ENCODE data around the gene TENM4.

The TENM4 gene

DNA sequence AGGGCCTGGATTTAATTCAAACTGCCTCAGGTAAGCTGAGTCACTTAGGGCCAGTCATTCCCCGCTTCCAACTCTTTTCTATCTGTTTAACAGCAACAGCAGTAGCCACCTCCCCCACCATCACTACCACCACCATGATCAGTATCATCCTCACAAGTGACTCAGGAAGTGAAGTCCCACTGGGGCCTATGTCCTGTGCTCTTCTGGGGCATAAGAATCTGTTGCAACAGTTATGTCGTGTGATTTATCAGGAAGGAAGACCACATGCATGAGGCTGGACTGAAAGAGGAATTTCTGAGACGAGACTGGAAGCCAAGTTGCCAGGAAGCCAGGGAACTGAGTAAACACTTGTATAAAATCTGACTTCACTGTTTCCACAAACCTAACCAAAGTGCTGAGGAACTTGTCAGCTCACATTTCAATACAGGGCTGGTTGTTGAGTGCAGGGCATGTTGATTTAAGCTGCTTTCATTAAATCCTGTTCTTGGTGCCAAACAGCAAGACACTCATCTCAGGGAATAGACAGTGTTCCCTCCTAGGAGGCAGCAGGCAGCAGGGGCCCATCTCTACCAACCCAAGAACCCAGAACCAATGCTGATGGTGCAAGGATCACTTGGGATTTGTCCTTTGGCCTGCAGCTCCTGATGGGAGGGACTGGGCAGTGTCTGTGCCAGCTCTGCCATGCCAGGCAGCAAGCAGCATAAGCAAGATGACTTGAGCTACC is 639.5 kb downstream of the TENM4 start:
- no peaks in the 10 kb centered on the region for H3K36me3 Mint-ChIP-seq (ENCODE audit: low read depth)
- H3K27me3 Mint-ChIP-seq, result no peaks in the 10 kb centered on the region
- no peaks in the 10 kb centered on the region for H3K9me3 Mint-ChIP-seq
- H3K4me1 Mint-ChIP-seq (ENCODE audit: low read depth), result peaks cover 65% of the 10 kb centered on the region
- intact Hi-C loops (cut with micrococcal nuclease), result no loop called here
- no peak overlapping the region for H3K4me3 Mint-ChIP-seq
- peak overlapping the region; percentile 77 for H3K27ac Mint-ChIP-seq

DNA sequence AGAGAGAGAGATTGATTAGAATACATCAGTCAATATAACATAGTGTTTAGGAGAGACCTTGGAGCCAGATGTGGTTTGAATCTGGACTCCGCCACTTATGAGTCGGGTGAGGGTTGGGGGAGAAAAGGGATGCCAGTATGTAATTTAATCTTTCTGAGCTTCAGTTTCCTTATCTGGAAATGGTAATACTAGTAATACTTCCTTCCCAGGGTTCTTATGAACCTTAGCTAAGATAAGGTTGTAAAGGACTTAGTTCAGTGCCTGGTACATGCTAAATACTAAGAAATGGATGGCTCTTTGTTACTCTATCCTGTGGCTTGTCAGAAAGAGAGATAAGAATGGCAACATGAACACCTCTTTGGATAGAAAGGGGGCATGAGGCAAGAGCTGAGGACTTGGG is 640.1 kb downstream of the TENM4 start:
- Mint-ChIP-seq H3K4me3 (no peak overlapping the region), H3K4me1 (ENCODE audit: low read depth) (peaks cover 66% of the 10 kb centered on the region)

DNA sequence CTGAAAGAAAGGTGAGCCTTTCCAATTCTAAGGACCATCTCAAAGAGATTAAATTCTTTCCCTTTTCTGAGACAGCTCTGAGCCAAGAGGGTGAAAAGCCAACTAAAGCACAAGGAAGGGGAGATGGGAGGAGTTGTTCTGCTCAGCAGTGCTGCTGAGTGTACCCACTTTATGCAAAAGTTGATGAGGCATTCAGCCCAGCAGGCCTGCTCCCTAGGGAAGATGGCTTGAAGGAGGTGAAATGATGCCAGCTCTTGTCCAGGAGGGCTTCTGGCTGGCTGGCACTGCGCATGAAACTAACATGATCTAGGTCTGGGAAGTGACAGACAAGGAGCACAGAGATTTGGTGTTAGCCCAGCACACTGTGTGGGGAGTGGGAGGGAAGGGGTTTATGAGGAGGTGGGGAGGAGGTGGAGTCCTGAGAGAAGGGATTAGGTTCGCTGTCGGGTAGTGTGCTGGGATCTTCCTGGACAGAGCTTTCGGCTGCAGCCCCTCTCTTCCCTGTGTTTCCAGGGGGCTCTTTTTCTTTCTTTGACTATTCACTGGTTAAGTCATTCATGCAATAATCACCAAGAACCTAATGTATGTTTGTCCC is 640.6 kb downstream of the TENM4 start:
- Mint-ChIP-seq H3K4me3 (no peak overlapping the region), H3K4me1 (ENCODE audit: low read depth) (peaks cover 67% of the 10 kb centered on the region), H3K36me3 (ENCODE audit: low read depth) (no peaks in the 10 kb centered on the region), H3K27ac (peak overlapping the region; percentile 77), H3K27me3 (no peaks in the 10 kb centered on the region), H3K9me3 (no peaks in the 10 kb centered on the region)
- intact Hi-C loops (cut with micrococcal nuclease), result no loop called here

More for the DNA sequence above, 640.1 kb downstream of the TENM4 start:
- no peaks in the 10 kb centered on the region for H3K9me3 Mint-ChIP-seq
- peak overlapping the region; percentile 77 for H3K27ac Mint-ChIP-seq
- H3K36me3 Mint-ChIP-seq (ENCODE audit: low read depth), result no peaks in the 10 kb centered on the region
- intact Hi-C loops (cut with micrococcal nuclease), result no loop called here
- no peaks in the 10 kb centered on the region for H3K27me3 Mint-ChIP-seq

DNA sequence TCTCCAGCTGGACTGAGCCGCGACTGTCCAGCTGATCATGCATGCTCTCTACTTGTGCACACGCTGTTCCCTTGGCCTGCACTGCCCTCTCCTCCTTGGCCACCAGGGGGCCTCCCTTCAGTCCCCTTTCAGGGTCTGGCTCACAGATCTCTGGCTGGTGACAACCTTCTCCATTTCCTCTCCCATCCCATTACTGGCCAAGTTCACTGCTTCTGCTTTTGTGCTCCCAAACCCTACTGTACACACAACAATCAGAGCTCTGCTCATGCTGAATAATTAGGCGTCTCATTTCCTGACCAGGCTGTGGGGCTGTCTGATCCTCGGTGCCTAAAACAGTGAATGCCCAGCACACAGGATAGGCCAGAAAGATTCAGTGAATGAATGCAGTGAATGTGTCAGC is 642.2 kb downstream of the TENM4 start:
- Mint-ChIP-seq H3K36me3 (ENCODE audit: low read depth) (no peaks in the 10 kb centered on the region), H3K4me1 (ENCODE audit: low read depth) (peaks cover 60% of the 10 kb centered on the region), H3K27me3 (peaks cover 2% of the 10 kb centered on the region), H3K9me3 (no peaks in the 10 kb centered on the region), H3K4me3 (no peak overlapping the region), H3K27ac (peak overlapping the region; percentile 80)
- intact Hi-C loops (cut with micrococcal nuclease), result loop anchor here (1.0 to 2.0 kb wide), 2 partner anchors 163 to 278 kb away; no protein-coding TSS in a partner anchor

DNA sequence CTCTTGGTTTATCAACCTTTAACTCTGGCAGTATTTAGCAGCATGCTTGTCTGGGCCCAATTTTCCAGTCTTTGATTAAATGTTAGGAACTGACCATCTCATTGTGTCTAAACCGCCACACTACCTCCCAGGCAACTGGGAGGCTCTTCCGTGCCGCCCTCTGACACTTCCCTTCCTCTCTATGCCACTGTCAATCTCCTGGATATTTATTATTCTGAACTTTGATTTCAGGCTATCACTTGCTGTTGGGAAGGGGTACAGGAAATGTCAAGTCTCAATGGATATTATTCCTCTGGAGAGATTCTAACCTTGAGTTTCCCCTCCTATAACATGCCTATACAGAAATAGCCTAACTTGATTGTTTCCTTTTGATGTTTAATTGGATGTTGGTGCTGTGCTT is 643.3 kb downstream of the TENM4 start:
- Mint-ChIP-seq H3K9me3 (no peaks in the 10 kb centered on the region), H3K4me3 (no peak overlapping the region), H3K27me3 (peaks cover 2% of the 10 kb centered on the region), H3K36me3 (ENCODE audit: low read depth) (no peaks in the 10 kb centered on the region), H3K27ac (no peak overlapping the region), H3K4me1 (ENCODE audit: low read depth) (peaks cover 57% of the 10 kb centered on the region)
- intact Hi-C loops (cut with micrococcal nuclease), result no loop called here

DNA sequence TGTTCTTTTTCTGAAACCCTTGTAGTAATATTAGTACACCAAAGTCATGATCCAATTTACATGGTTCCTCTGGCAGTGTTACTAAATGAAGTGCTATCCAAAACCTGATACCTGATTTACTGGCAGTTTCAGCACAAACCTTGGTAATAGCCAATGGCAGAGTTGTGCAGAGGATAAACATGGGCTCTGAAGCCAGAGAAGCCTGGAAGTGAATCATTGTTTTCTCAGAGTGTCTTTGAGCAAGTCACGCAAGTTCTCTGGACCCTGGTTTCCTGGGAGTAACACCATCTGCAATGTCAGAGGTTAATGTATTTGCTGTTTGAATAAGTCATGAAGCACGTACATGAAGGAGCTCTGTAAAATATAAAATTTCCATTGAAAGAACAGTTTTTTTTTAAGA is 643.9 kb downstream of the TENM4 start:
- H3K27ac Mint-ChIP-seq, result no peak overlapping the region
- H3K9me3 Mint-ChIP-seq, result no peaks in the 10 kb centered on the region
- intact Hi-C loops (cut with micrococcal nuclease), result no loop called here
- H3K4me3 Mint-ChIP-seq, result no peak overlapping the region
- H3K36me3 Mint-ChIP-seq (ENCODE audit: low read depth), result no peaks in the 10 kb centered on the region
- H3K27me3 Mint-ChIP-seq, result peaks cover 6% of the 10 kb centered on the region
- H3K4me1 Mint-ChIP-seq (ENCODE audit: low read depth), result peaks cover 53% of the 10 kb centered on the region

DNA sequence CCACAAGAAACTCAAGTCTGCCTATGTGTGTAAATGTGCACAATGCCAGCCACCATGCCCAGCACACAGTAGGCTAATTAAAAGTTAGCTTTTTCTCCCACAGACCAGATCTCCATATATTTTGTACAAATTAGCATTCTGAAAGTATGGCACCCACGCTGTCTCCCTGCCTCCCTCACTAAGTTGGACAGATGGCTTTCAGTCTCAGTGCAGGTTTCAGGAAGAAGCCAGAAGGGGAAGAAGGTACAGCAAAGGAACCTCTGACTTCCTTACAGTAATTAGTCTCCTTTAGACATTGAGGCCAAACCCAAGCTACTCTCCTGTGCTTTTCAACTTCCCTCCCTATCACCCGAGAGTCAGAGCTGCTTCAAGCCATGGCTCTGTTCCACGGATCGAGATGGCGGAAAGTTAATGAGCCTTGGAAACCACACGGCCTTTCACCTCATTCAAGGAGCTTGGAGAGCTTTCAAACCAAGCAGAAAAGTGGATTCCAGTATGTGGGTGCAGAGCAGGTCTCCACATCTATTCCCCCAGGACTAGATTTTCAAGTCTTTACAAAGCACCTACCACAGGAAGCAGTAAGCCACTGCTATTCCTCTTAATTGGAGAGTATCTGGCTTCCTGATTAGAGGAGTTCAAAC is 645.1 kb downstream of the TENM4 start:
- Mint-ChIP-seq H3K36me3 (ENCODE audit: low read depth) (no peaks in the 10 kb centered on the region), H3K4me1 (ENCODE audit: low read depth) (peaks cover 42% of the 10 kb centered on the region), H3K9me3 (no peaks in the 10 kb centered on the region), H3K27me3 (peaks cover 8% of the 10 kb centered on the region), H3K27ac (no peak overlapping the region), H3K4me3 (no peak overlapping the region)
- intact Hi-C loops (cut with micrococcal nuclease), result no loop called here

DNA sequence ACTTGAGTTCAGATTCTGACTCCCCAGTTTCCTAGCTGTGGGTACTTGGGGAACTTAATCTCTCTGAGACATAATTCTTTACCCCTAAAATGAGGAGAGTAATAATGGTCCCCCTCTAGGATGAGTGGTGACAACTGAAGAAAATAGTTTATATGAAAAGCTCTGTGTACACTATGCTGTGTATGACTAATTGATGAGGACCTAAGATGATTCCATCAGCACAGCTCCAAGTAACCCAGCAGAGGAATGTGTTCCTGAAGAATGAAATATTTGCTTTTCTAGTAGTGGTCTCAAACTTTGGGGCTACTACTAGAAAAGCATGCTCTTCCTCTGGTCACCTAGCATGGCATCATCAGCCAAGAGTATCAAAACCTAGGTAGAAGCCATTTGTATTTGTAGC is 648.9 kb downstream of the TENM4 start:
- H3K4me1 Mint-ChIP-seq (ENCODE audit: low read depth), result peaks cover 15% of the 10 kb centered on the region
- H3K27ac Mint-ChIP-seq, result no peak overlapping the region
- H3K36me3 Mint-ChIP-seq (ENCODE audit: low read depth), result no peaks in the 10 kb centered on the region
- H3K4me3 Mint-ChIP-seq, result no peak overlapping the region
- H3K27me3 Mint-ChIP-seq, result peaks cover 10% of the 10 kb centered on the region
- intact Hi-C loops (cut with micrococcal nuclease), result no loop called here
- H3K9me3 Mint-ChIP-seq, result no peaks in the 10 kb centered on the region

DNA sequence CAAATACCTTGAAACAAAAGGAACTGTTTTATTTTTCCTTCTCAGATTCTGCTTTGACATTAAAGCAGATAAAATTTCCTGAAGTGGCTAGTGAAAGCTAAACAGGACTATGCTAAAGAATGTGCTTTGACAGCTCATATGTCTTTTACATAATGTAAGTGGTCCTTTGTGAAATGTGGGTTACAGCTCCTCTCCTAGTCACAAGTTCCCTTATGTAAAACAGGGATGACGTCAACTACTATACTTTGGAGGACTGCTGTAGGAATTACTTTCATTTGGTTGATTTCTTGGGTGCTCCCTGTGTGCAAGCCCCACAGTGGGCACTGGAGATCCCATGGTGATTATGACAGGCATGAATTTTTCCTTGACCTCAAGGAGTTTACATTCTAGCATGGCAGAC is 649.6 kb downstream of the TENM4 start:
- no peak overlapping the region for H3K27ac Mint-ChIP-seq
- no peaks in the 10 kb centered on the region for H3K9me3 Mint-ChIP-seq
- H3K36me3 Mint-ChIP-seq (ENCODE audit: low read depth), result no peaks in the 10 kb centered on the region
- peaks cover 16% of the 10 kb centered on the region for H3K27me3 Mint-ChIP-seq
- H3K4me1 Mint-ChIP-seq (ENCODE audit: low read depth), result peaks cover 9% of the 10 kb centered on the region
- intact Hi-C loops (cut with micrococcal nuclease), result no loop called here
- H3K4me3 Mint-ChIP-seq, result no peak overlapping the region

DNA sequence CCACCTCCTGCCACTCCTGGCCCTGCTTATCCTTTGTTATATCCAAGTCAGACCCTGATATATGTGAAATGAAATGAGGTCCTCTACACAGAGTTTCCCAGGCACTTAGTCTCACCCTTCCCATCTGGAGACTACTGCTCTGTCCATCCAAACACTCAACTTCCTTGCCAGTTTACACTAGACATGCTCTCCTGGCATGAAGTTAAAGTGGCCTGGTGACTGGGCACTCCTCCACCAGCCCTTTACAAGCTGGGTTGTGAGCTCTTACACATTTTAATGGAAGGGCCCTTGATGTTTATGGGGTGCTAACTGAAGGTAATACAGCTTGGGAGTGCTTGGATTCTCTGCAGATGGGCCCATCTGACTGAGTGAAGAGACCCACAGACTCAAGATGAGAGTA is 650.0 kb downstream of the TENM4 start:
- H3K27ac Mint-ChIP-seq, result no peak overlapping the region
- H3K9me3 Mint-ChIP-seq, result no peaks in the 10 kb centered on the region
- no peak overlapping the region for H3K4me3 Mint-ChIP-seq
- intact Hi-C loops (cut with micrococcal nuclease), result no loop called here
- H3K36me3 Mint-ChIP-seq (ENCODE audit: low read depth), result no peaks in the 10 kb centered on the region
- H3K27me3 Mint-ChIP-seq, result peaks cover 20% of the 10 kb centered on the region
- peaks cover 4% of the 10 kb centered on the region for H3K4me1 Mint-ChIP-seq (ENCODE audit: low read depth)

DNA sequence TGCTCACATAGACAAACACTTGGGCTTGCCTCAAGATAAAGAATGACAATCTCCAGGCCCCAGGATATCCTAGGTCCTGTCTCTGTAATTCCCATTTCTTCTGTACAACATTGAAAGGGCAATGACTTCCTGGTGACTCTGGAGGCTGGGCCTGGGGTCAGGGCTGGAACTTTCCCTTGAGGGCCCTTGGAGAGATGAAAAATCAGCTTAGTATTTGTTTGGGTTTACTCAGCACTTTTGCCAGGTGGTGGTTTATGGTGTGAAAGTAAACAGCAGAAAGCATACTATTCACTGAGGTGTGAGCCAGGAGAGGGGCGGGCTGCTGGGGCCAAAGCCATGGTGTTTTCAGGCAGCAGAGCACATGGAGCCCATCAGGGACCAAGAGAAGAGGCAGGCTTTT is 651.5 kb downstream of the TENM4 start:
- Mint-ChIP-seq H3K36me3 (ENCODE audit: low read depth) (no peaks in the 10 kb centered on the region), H3K27me3 (peaks cover 27% of the 10 kb centered on the region), H3K4me1 (ENCODE audit: low read depth) (no peaks in the 10 kb centered on the region), H3K9me3 (no peaks in the 10 kb centered on the region), H3K27ac (no peak overlapping the region), H3K4me3 (no peak overlapping the region)
- intact Hi-C loops (cut with micrococcal nuclease), result no loop called here

DNA sequence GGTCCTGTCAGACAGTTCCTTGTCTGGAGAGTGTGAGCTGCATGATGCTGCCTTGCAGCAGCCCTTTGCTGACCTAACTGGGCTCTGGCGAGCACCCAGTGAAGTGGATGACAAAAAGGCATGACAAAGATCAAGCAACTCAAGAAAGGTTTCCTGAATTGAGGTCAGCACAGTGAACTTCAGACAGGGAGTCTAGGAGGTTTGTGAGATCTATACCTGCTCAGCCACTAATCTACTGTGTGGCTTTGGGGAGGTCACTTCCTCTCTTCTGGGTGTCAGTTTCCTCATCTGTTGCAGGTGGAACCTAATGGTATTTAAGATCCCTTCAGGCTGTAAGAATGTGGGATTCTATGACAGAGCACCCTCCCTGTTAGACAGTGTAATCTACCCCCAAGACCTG is 652.3 kb downstream of the TENM4 start:
- Mint-ChIP-seq H3K4me3 (no peak overlapping the region), H3K4me1 (ENCODE audit: low read depth) (no peaks in the 10 kb centered on the region), H3K27me3 (peaks cover 30% of the 10 kb centered on the region), H3K27ac (no peak overlapping the region), H3K9me3 (no peaks in the 10 kb centered on the region), H3K36me3 (ENCODE audit: low read depth) (no peaks in the 10 kb centered on the region)
- intact Hi-C loops (cut with micrococcal nuclease), result no loop called here

DNA sequence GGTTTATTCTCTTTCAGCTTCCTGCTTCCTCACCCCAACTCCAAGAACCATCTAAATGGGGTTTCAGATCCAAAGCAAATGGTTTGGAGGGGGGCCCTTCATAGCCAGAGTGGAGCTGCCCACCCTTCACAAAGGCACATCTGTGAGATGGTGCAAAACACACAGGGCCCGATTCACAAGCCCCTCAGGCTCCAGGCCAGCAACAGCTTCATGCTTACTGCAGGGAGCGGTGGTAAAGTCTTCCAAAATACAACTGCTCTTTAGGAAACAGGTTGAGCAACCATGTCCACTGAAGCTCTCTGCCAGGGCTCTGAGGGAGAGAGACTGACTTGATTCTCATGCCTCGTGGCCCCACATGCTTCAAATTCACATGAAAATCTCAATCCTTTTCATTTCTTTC is 653.1 kb downstream of the TENM4 start:
- Mint-ChIP-seq H3K9me3 (no peaks in the 10 kb centered on the region), H3K27ac (no peak overlapping the region), H3K36me3 (ENCODE audit: low read depth) (no peaks in the 10 kb centered on the region), H3K27me3 (peaks cover 31% of the 10 kb centered on the region), H3K4me3 (no peak overlapping the region), H3K4me1 (ENCODE audit: low read depth) (no peaks in the 10 kb centered on the region)
- intact Hi-C loops (cut with micrococcal nuclease), result no loop called here

DNA sequence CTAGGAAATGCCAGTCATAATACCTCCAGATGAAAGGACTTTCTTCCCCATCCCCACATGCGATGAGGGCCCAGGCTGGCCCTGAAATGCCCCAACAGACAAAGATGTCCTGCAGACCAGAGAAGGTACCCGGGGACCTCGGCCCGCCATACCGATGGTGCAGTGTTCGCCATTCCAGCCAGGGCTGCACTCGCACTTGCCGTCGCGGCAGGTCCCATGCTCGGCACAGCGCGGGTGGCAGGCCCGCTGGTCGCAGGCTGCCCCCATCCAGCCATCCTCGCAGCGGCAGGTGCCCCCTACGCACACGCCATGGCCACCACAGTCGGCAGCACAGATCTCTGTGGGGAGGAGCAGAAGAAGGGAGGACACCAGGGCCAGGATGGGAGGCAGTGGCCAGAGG is 654.1 kb downstream of the TENM4 start:
- no peak overlapping the region for H3K4me3 Mint-ChIP-seq
- intact Hi-C loops (cut with micrococcal nuclease), result no loop called here
- no peaks in the 10 kb centered on the region for H3K36me3 Mint-ChIP-seq (ENCODE audit: low read depth)
- peaks cover 31% of the 10 kb centered on the region for H3K27me3 Mint-ChIP-seq
- H3K4me1 Mint-ChIP-seq (ENCODE audit: low read depth), result no peaks in the 10 kb centered on the region
- H3K27ac Mint-ChIP-seq, result no peak overlapping the region
- H3K9me3 Mint-ChIP-seq, result no peaks in the 10 kb centered on the region

All from dendritic cell treated with granulocyte-macrophage colony-stimulating factor and Interleukin-4, amounts not matched to agents 40 ng/mL and 50 ng/mL, for 4 days (primary cell).